GM18499 (cell line): ENCODE results near the gene TBC1D26.
"Not testable (repeated sequence)": the region's sequence is repeated elsewhere in the genome, so short reads cannot be mapped to it uniquely, and the experiment has no call there.

ENCODE experiments used
- ATAC-seq: cut with Tn5 transposase; IDR thresholded peaks from one replicate; pipeline ENCODE4 v1.9.1; 2021; ENCODE audit warnings: moderate number of reproducible peaks; ENCODE audit not compliant: insufficient read depth, unreplicated experiment

The TBC1D26 gene

GRCh38 chr17:15742051-15742795 is 10.1 kb downstream of the TBC1D26 start:
- no peak for ATAC-seq

GRCh38 chr17:15742921-15743320 is 10.8 kb downstream of the TBC1D26 start:
- no peak for ATAC-seq

GRCh38 chr17:15744074-15744676 is 12.1 kb downstream of the TBC1D26 start:
- ATAC-seq: no peak

- ATAC-seq: no peak
Measured at GRCh38 chr17:15744885-15745284, 12.8 kb downstream of the TBC1D26 start.

GRCh38 chr17:15749403-15749802 is 17.3 kb downstream of the TBC1D26 start:
- not testable (repeated sequence) for ATAC-seq

GRCh38 chr17:15768865-15769533 is 36.9 kb downstream of the TBC1D26 start:
- ATAC-seq: not testable (repeated sequence)

GRCh38 chr17:15770679-15771078 is 38.6 kb downstream of the TBC1D26 start:
- not testable (repeated sequence) for ATAC-seq

- no peak for ATAC-seq
Measured at GRCh38 chr17:15776871-15777270, 44.8 kb downstream of the TBC1D26 start.

- ATAC-seq: no peak
Measured at GRCh38 chr17:15777297-15777696, 45.2 kb downstream of the TBC1D26 start.

- ATAC-seq: no peak
Measured at GRCh38 chr17:15777717-15778116, 45.6 kb downstream of the TBC1D26 start.

GRCh38 chr17:15779119-15779518 is 47.0 kb downstream of the TBC1D26 start:
- ATAC-seq: no peak

- ATAC-seq: no peak
Measured at GRCh38 chr17:15780188-15780587, 48.1 kb downstream of the TBC1D26 start.

- no peak for ATAC-seq
Measured at GRCh38 chr17:15782866-15783265, 50.8 kb downstream of the TBC1D26 start.

GRCh38 chr17:15783461-15783860 is 51.4 kb downstream of the TBC1D26 start:
- no peak for ATAC-seq

- ATAC-seq: not testable (repeated sequence)
Measured at GRCh38 chr17:15784351-15784750, 52.3 kb downstream of the TBC1D26 start.

- ATAC-seq: not testable (repeated sequence)
Measured at GRCh38 chr17:15787363-15788075, 55.4 kb downstream of the TBC1D26 start.

GRCh38 chr17:15788365-15788764 is 56.3 kb downstream of the TBC1D26 start:
- not testable (repeated sequence) for ATAC-seq
